MM.1S (cell line): Measurements from ENCODE around the gene SWI5.

Experiments used
- DNase-seq: peaks from one replicate; pipeline ENCODE4 v3.0.0-alpha.2; 2015
- H2AFZ ChIP-seq: fragments of 300-600 bp; sonication (generic); 2 replicates; pipeline ENCODE4 v1.6.0; 2016; ENCODE audit warnings: antibody characterized with exemption, low read length
- H3F3A ChIP-seq: fragments of 300-600 bp; sonication (generic); 2 replicates; pipeline ENCODE4 v1.6.1; 2016; ENCODE audit warnings: mild to moderate bottlenecking, antibody characterized with exemption, low read length, moderate library complexity, mixed read lengths; ENCODE audit not compliant: insufficient read depth
- H3K27ac ChIP-seq: fragments of 300-600 bp; sonication (generic); 2 replicates; pipeline ENCODE4 v1.5.1; 2016; ENCODE audit warnings: mild to moderate bottlenecking, low read length
- H3K27me3 ChIP-seq: fragments of 300-600 bp; sonication (generic); replicated peaks from 2 replicates; pipeline ENCODE4 v1.6.0; 2016; ENCODE audit warnings: low read length; ENCODE audit not compliant: insufficient read depth
- H3K36me3 ChIP-seq: fragments of 300-600 bp; sonication (generic); replicated peaks from 2 replicates; pipeline ENCODE4 v1.6.1; 2016; ENCODE audit warnings: mild to moderate bottlenecking, low read length, mixed read lengths; ENCODE audit not compliant: insufficient read depth
- H3K4me1 ChIP-seq: fragments of 300-600 bp; sonication (generic); 2 replicates; pipeline ENCODE4 v1.6.1; 2016; ENCODE audit warnings: low read length, mixed read lengths
- H3K4me2 ChIP-seq: fragments of 300-600 bp; sonication (generic); 2 replicates; pipeline ENCODE4 v1.6.0; 2016; ENCODE audit warnings: low read depth, low read length
- H3K4me3 ChIP-seq: fragments of 300-600 bp; sonication (generic); 2 replicates; pipeline ENCODE4 v1.5.1; 2016; ENCODE audit warnings: low read length, mixed read lengths
- H3K79me2 ChIP-seq: fragments of 300-600 bp; sonication (generic); 2 replicates; pipeline ENCODE4 v1.6.1; 2016; ENCODE audit warnings: mixed run types, low read length, mixed read lengths
- H3K9ac ChIP-seq: fragments of 300-600 bp; sonication (generic); 2 replicates; pipeline ENCODE4 v1.6.1; 2016; ENCODE audit warnings: low read length, mixed read lengths
- H3K9me2 ChIP-seq: fragments of 300-600 bp; sonication (generic); replicated peaks from 2 replicates; pipeline ENCODE4 v1.6.1; 2016; ENCODE audit warnings: mild to moderate bottlenecking, low read length, mixed read lengths; ENCODE audit not compliant: insufficient read depth
- H3K9me3 ChIP-seq: fragments of 300-600 bp; sonication (generic); replicated peaks from 2 replicates; pipeline ENCODE4 v1.6.1; 2016; ENCODE audit warnings: mild to moderate bottlenecking, low read length, mixed read lengths; ENCODE audit not compliant: insufficient read depth
- H4K20me1 ChIP-seq: fragments of 300-600 bp; sonication (generic); 2 replicates; pipeline ENCODE4 v1.6.1; 2016; ENCODE audit warnings: mild to moderate bottlenecking, low read length, moderate library complexity, mixed read lengths; ENCODE audit not compliant: insufficient read depth
- EZH2 ChIP-seq: fragments of 300-600 bp; sonication (generic); optimal IDR thresholded peaks from 2 replicates; pipeline ENCODE3; 2017; ENCODE audit warnings: low read depth, mild to moderate bottlenecking, antibody characterized with exemption, low read length, mixed read lengths
- EZH2phosphoT487 ChIP-seq: fragments of 300-600 bp; sonication (generic); IDR thresholded peaks from 2 replicates; pipeline ENCODE4 v1.6.1; 2018; ENCODE audit warnings: antibody characterized with exemption, low read length
- TF ChIP-seq, protein P1 (sequence below): fragments of 300-600 bp; sonication (generic); IDR thresholded peaks from 2 replicates; pipeline ENCODE4 v1.5.1; 2016; ENCODE audit warnings: antibody characterized with exemption, low read length, mixed read lengths

Gene SWI5

DNA sequence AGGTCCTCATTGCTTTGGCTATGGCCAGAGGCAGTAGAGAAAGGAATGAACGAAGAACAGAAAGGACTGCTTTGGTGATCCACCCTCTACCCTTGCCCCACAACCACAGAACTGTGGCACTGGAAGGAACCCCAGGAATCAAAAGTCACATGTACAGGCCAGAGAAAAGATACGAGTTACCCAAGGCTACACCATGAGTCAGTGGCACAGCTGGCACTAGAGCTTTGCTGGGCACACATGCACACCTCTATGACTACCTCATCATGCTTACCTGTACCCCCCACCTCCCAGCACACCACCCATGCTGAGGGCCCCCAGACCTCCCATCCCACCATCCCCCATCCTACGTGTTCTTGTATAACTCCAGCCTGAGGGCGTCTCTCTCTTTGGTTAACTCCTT lies 13.4 kb upstream of the SWI5 start:
- no peaks in the 10 kb centered on the region for H4K20me1 ChIP-seq
- H3F3A ChIP-seq, result no peaks in the 10 kb centered on the region
- no peak overlapping the region for H3K9ac ChIP-seq
- no peak for DNase-seq
- H2AFZ ChIP-seq, result no peak overlapping the region
- no peaks in the 10 kb centered on the region for H3K9me3 ChIP-seq
- TF ChIP-seq, protein P1, sequence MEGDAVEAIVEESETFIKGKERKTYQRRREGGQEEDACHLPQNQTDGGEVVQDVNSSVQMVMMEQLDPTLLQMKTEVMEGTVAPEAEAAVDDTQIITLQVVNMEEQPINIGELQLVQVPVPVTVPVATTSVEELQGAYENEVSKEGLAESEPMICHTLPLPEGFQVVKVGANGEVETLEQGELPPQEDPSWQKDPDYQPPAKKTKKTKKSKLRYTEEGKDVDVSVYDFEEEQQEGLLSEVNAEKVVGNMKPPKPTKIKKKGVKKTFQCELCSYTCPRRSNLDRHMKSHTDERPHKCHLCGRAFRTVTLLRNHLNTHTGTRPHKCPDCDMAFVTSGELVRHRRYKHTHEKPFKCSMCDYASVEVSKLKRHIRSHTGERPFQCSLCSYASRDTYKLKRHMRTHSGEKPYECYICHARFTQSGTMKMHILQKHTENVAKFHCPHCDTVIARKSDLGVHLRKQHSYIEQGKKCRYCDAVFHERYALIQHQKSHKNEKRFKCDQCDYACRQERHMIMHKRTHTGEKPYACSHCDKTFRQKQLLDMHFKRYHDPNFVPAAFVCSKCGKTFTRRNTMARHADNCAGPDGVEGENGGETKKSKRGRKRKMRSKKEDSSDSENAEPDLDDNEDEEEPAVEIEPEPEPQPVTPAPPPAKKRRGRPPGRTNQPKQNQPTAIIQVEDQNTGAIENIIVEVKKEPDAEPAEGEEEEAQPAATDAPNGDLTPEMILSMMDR, result no peak
- TF ChIP-seq EZH2, result no peak
- H3K79me2 ChIP-seq, result no peaks in the 10 kb centered on the region
- no peaks in the 10 kb centered on the region for H3K36me3 ChIP-seq
- no peaks in the 10 kb centered on the region for H3K9me2 ChIP-seq
- no peak overlapping the region for H3K4me2 ChIP-seq
- no peaks in the 10 kb centered on the region for H3K4me1 ChIP-seq
- no peaks in the 10 kb centered on the region for H3K27me3 ChIP-seq
- H3K27ac ChIP-seq, result no peak overlapping the region
- no peak overlapping the region for H3K4me3 ChIP-seq

DNA sequence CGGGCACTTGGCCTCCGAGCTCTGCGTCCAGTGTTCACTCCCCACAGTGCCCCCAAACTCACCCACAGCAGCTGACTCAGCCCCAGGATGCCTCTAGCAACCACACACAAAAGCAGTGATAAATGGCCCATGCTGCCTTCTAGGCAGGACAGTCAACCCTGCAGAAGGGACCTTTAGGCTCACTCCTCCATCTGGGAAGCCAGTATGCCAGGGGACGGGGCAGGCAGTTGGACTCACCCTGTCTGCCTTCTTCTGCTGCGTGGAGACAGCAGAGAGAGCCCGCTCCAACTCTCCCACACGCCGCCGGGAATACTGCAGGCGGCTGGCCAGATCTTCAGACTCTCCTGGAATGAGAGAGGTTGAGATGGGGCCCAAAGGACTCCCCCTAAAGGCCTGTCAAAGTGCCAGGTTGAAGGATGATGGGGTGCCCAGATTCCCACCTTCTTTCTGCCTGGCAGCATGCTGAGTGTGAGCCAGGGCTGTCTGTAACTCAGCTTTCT lies 10.7 kb upstream of the SWI5 start:
- Histone ChIP-seq H3K4me1 (no peaks in the 10 kb centered on the region), H3K36me3 (no peaks in the 10 kb centered on the region), H3K4me3 (no peak overlapping the region), H3K9me2 (no peaks in the 10 kb centered on the region), H2AFZ (no peak overlapping the region), H3K79me2 (no peaks in the 10 kb centered on the region), H3K27ac (no peak overlapping the region), H3K9ac (no peak overlapping the region), H3K9me3 (no peaks in the 10 kb centered on the region), H3K4me2 (no peak overlapping the region), H3F3A (no peaks in the 10 kb centered on the region), H3K27me3 (no peaks in the 10 kb centered on the region), H4K20me1 (no peaks in the 10 kb centered on the region)
- TF ChIP-seq, protein P1, result no peak
- TF ChIP-seq EZH2 (no peak), EZH2phosphoT487 (no peak)
- no peak for DNase-seq

DNA sequence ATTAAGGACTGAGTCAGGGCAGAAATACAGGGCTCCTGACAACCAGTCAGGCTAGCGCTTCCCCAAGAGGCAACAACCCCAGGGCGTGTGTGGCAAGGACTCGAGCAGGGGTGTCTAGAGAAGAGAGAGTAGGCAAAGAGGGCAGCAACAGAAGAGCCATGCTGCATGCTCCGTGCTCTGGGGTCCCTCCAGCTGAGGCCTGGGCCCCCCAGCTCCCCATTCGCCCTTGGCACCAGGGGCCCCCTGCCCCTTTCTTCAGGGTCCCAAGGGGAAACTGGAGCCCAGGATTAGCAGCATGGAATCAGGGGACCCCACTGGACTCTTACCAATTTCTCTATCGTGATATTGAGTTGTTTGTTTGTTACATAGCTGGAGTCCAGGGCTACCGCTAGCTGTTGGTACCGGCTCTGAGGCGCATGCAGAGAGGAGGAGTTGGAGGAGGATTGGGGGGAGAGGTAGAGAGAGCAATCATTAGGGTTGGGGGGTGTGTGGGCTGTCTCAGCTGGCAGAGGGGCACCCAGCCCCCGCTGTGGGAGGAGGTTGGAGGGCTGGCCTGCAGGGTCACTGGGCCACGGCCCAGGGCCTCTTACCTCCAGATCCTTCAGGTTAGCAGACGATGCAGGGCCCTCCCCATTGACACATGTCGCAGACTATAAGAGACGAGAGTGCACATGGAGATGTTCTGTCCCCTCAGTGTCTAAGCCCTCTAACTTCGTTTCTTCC lies 9.0 kb upstream of the SWI5 start:
- no peaks in the 10 kb centered on the region for H3K27me3 ChIP-seq
- no peak overlapping the region for H2AFZ ChIP-seq
- DNase-seq, result no peak
- H3K4me2 ChIP-seq, result no peak overlapping the region
- H3K9me3 ChIP-seq, result no peaks in the 10 kb centered on the region
- H3K9me2 ChIP-seq, result no peaks in the 10 kb centered on the region
- no peaks in the 10 kb centered on the region for H4K20me1 ChIP-seq
- no peaks in the 10 kb centered on the region for H3K79me2 ChIP-seq
- H3K9ac ChIP-seq, result no peak overlapping the region
- no peaks in the 10 kb centered on the region for H3K4me1 ChIP-seq
- H3K36me3 ChIP-seq, result no peaks in the 10 kb centered on the region
- TF ChIP-seq EZH2phosphoT487 (no peak), EZH2 (no peak)
- TF ChIP-seq, protein P1, result no peak
- no peaks in the 10 kb centered on the region for H3F3A ChIP-seq
- no peak overlapping the region for H3K27ac ChIP-seq
- H3K4me3 ChIP-seq, result no peak overlapping the region
